ENCODE data around the gene CRISP3.
"Not testable (repeated sequence)": the region's sequence is repeated elsewhere in the genome, so short reads cannot be mapped to it uniquely, and the experiment has no call there.

The CRISP3 gene

GRCh38 chr6:49744259-49744658, at the start of gene CRISP3:
TSS of gene CRISP3 (minus strand) at chr6:49744388. CDS start at chr6:49744367, 21 bp downstream.
- DNase-seq = peak; percentile 32

- DNase-seq = peak; percentile 34
These were observed 46.2 kb upstream of the CRISP3 start for GRCh38 chr6:49790341-49790740.

- DNase-seq = no peak
These were observed 43.0 kb upstream of the CRISP3 start, which contains the start of gene PGK2 for GRCh38 chr6:49787176-49787575. TSS of gene PGK2 (minus strand) at chr6:49787285. CDS start at chr6:49787187, 98 bp downstream.

- DNase-seq = no peak
These were observed 40.1 kb upstream of the CRISP3 start for GRCh38 chr6:49784272-49784671.

- DNase-seq = peak; percentile 88
These were observed 38.5 kb upstream of the CRISP3 start for GRCh38 chr6:49782725-49783124.

GRCh38 chr6:49782293-49782692, 38.1 kb upstream of the CRISP3 start:
- peak; percentile 92 for DNase-seq

GRCh38 chr6:49776444-49776843, 32.3 kb upstream of the CRISP3 start:
- DNase-seq = peak; percentile 41

GRCh38 chr6:49775043-49775442, 30.9 kb upstream of the CRISP3 start:
- no peak for DNase-seq

- no peak for DNase-seq
These were observed 28.1 kb upstream of the CRISP3 start for GRCh38 chr6:49772285-49772684.

GRCh38 chr6:49766762-49767161, 22.6 kb upstream of the CRISP3 start:
- no peak for DNase-seq

GRCh38 chr6:49764571-49765236, 20.5 kb upstream of the CRISP3 start:
- DNase-seq = no peak

GRCh38 chr6:49743429-49743828, 759 bp downstream of the CRISP3 start:
- peak; percentile 68 for DNase-seq

GRCh38 chr6:49739423-49739822, 4.8 kb downstream of the CRISP3 start:
- DNase-seq = no peak

- DNase-seq = peak; percentile 93
These were observed 8.1 kb downstream of the CRISP3 start for GRCh38 chr6:49736017-49736508.

GRCh38 chr6:49733680-49734079, 10.5 kb downstream of the CRISP3 start:
- DNase-seq = no peak

GRCh38 chr6:49732781-49733180, 11.4 kb downstream of the CRISP3 start:
- peak; percentile 35 for DNase-seq

- DNase-seq = peak; percentile 27
These were observed 13.9 kb downstream of the CRISP3 start for GRCh38 chr6:49730251-49730650.

GRCh38 chr6:49723917-49724316, 20.3 kb downstream of the CRISP3 start:
- not testable (repeated sequence) for DNase-seq

GRCh38 chr6:49721297-49721696, 22.9 kb downstream of the CRISP3 start:
- DNase-seq = peak; percentile 44

- DNase-seq = no peak
These were observed 23.8 kb downstream of the CRISP3 start for GRCh38 chr6:49720372-49720771.

- DNase-seq = no peak
These were observed 30.8 kb downstream of the CRISP3 start, which contains the start of gene CRISP2 for GRCh38 chr6:49713346-49713745. TSS of gene CRISP2 (minus strand) at chr6:49713543. CDS start at chr6:49709196, 4,347 bp downstream.

- DNase-seq = peak; percentile 77
These were observed 45.7 kb downstream of the CRISP3 start for GRCh38 chr6:49698478-49698877.

GRCh38 chr6:49693512-49693911, 50.7 kb downstream of the CRISP3 start:
- no peak for DNase-seq

- DNase-seq = no peak
These were observed 51.7 kb downstream of the CRISP3 start for GRCh38 chr6:49692534-49692933.
